DMS114 treated with DMSO at 0.1 percent for 48 hours (cell line): Measurements from ENCODE around the gene ANXA5.

Experiments
- DNase-seq: peaks from one replicate; lab custom pipeline; 2025; ENCODE audit not compliant: unreplicated experiment; lab: John Stamatoyannopoulos, UW

The ANXA5 gene

DNA sequence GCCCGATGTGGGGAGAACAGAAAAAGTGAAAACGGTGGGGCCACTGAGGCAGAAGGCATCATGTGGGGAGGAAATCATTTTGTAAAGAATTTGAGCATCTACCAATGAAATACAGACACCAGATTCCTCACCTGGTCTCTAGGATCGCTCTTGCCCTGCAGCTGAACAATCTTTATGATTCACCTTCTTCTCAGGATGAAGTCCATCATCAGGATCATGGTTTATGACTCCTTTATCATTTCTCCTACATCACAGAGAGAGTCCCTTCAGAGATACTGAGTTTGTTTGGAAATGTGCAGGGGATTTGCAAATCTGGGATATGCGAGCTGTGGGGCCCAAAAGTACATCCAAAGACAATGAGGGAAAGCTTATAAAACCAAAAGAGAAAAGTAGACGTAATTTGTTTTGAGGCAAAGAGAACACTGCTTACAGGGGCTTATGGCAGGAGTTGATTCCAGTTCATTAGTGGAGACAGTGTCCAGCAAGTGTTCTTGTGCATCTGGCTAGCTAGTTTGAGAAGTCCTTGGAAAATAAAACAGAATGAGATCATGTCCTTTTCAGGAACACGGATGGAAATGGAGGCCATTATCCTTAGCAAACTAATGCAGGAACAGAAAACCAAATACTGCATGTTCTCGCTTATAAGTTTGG lies 15.3 kb upstream of the ANXA5 start:
- DNase-seq: no peak

DNA sequence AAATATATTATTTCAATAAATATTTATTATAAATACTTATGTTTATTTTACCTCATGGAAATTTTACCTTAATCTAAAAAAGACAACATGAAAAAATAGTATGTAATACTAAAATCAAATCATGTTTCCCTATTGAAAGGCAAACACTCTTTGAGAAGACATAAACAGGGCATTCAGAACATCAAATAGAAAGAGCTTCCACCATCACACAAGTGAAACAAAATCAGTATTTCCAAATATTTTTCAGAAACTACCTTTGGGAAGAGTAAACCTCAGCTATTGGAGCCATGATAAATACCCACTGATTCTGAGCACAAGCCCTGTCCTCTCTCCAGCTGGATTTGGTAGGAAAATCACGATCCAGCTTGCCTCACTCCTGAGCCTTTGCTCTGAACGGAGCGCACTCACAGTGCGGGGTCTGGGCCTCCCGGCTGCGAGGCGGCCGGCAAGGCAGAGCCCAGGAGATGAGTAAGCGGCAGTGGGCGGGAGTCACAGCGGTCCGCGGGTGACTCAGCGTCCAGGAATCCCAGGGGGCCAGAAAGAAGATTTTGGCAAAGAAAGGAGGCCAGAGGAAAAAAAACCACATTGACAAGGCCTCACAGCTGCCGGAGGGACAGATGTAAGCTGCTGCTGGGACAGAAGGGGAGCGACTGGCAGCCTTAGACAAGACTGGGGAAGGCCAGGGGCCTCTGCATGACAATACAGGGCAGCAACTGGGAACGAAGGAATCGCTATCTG lies 14.7 kb upstream of the ANXA5 start:
- no peak for DNase-seq

DNA sequence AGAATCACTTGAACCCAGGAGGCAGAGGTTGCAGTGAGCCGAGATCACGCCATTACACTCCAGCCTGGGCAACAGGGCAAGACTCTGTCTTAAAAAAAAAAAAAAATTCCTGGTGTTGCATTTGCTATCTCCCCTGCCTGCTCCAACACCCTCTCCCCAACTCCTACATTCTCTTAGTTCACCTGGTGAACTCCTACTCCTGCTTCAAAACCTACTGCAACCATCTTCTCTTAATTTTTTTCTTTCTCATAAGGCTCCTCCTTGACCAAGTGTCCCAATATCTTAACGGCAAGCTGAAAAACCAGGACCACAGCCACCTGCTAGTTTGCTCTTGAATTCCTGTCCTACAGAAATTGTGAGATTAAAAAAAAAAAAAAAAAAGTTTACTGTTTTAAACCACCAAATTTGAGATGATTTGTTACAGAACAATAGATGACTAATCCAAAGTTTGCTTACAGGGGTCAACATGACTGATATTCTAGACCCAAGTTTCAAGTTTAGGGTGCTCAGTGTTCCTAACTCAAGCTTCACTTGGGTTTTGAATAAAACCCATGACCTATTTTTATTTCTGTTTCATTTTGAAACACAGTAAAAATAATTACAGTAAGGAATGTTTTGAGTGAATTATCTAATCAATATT lies 13.1 kb upstream of the ANXA5 start:
- DNase-seq: no peak

DNA sequence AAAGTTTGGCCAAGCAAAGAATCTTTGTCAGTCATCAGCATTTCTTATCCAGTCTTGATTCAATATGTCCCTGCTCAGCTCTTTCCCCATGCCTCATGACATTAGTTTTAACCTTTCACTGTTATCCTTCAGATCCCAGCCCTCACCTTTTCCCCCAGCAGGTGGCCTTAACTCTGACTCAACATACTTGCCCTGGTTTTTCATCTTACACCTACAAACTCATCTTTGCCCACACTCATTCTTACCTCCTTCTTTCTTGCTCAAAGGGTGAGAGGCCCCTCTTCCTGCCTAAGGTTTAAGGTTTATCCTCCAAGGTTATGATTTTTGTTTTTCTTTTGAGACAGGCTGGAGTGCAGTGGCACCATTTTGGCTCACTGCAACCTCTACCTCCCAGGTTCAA lies 10.6 kb upstream of the ANXA5 start:
- DNase-seq: no peak

DNA sequence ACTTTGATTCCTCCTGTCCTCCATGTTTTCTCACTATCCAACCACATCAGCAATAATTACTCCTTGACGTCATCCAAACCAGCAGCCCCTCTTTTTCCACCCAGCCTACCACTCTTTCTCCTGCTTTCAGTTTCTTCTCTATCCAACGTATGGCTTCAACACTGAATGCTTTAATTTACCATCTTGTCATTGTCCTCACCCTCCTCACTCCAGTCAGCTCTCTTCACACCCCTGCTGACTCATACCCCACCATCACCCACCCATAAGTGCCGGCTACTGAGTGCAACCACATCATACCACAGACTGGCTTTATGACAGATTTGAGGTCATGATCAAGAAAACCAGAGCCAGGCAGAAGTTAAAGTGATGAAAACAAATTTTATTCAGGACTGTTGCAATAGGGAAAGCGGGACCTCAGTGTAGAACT lies 9.8 kb upstream of the ANXA5 start:
- no peak for DNase-seq

DNA sequence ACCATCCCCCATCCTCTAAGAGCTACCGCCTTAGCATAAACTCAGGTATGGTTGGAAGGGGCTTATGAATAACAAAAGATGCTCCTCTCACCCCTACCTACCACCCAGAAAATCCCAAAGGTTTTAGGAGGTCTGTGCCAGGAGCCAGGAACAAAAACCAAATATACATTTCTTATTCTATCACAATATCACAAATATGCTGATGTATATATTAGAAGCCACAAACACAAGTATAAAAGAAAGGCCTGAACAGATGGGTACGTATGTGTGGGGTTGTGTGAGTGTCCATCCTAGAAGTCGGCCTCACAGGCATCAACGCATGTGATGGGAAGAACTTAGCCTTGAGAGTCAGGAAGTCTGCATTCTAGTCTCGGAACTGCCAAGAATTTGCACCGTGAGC lies 8.7 kb upstream of the ANXA5 start:
- no peak for DNase-seq

DNA sequence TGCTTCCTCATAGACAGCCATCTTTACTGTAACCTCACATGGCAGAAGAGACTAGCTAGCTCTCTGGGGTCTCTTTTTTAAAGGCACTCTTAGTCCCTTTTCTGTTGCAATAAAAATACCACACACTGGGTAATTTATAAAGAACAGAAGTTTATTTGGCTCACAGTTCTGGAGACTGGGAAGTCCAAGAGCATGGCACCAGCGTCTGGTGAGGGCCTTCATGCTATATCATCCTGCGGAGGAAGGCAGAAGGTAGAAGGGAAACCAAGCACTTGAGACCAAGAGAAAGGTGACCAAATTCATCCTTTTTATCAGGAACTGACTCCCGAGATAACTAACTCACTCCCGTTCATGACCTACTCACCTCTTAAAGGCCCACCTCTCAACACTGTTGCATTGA lies 5.4 kb upstream of the ANXA5 start:
- no peak for DNase-seq

DNA sequence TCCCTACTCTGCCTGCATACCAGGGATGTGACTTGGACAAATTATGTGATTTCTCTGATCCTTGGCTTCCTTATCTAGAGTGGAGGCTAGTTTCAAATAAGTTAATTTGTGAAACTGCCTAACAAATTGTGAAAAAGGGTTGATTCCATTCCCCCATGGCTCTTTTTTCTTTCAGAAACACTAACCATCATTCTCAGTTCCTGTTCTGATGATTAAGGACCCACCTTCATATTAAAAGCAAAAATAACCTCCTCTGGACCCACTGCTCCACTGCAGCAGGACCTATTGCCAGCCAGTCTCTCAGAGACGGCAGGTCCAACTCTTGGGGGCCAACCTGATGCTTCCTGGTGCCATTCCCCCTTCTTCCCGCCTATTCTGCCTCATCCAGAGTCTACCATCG lies 4.5 kb upstream of the ANXA5 start:
- DNase-seq: no peak

DNA sequence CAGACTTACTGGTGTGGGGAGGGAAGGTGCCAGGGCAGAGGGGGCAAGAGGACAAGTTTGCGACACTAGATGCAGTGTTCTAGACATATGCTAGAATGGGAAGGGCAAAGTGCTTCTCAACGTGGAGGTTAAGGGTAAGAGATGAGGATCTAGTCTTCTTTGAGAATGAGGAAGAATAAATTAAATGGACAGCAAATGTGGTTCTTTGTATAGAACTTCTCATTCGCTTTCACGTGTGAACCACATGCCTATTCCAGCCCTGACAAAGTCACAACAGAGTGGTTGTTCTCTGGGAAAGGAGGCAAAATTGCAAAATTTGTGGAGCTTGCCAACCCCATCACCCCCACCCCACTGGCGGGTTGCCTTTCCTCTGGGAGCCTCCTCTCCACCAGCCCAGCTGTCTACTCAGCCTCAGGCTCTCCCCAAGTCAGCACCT lies 1.5 kb upstream of the ANXA5 start:
- DNase-seq: no peak

DNA sequence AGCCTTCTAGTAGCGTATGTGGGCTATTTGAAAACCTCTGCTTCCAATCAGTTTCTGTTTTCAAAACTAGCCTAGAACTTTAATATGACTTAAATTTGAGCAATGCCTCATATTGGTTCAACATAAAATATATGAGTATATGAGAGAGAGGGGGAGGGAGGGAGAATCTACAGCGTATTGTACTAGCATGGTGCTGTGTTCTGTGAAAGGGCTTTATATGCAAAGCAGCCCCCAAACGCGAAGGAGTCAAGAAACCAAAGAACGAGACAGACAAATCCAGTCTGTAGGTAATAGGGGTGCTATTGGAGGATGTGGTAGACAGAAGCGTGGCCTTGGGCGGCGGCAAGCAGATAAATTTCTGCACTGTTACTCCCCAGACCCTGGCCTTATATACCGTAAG lies 784 bp upstream of the ANXA5 start:
- no peak for DNase-seq

DNA sequence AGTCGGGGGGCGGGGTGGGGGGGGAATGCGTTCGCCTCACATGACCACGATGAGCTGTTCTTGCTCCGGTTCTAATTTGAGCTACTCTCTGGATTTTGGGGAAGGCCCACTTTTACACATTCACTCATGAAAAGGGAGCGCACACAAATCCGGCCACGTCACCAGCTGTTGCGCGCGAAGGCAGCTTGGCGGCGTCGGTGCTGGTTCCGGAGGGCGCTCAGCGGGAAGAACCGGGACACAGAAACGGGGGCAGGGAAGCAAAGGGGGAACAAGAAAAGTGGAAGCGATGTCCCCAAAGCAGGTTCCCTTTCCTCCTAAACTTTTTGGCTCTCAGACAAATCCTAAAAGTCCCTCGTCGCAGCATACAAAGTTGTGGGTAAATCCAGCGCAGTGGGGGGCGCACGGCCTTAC lies 605 bp downstream of the ANXA5 start:
- peak; percentile 4 for DNase-seq

DNA sequence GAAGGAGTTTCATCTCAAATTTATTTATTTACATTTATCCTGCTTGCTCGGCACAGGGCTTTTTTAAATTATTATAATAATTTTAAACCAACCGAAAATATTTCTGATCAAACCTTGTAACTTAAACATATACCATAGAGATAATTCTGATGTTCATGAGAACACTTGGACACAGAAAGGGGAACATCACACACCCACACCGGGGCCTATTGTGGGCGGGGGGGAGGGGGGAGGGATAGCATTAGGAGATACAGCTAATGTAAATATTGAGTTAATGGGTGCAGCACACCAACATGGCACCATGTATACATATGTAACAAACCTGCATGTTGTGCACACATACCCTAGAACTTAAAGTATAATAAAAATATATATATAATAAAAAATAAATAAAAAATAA lies 2.9 kb downstream of the ANXA5 start:
- DNase-seq: no peak

DNA sequence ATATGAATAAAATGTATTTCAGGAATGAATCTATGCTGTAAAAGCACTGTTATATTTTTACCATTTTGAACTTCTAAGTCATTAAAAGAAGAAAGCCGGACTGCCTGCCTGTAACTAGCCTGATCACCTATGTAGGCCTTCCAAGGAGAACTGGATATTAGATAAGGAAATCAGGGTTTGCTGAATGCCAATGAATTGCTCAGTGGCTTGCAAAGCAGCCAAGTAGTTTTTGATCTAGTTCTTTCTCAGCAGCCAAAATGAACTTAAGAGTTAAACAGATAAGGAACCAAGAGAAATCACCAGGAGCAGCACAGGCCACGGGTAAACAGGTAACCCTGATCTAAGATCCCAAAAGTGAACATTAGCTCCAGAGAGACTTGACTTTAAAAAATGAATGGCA lies 3.3 kb downstream of the ANXA5 start:
- no peak for DNase-seq

DNA sequence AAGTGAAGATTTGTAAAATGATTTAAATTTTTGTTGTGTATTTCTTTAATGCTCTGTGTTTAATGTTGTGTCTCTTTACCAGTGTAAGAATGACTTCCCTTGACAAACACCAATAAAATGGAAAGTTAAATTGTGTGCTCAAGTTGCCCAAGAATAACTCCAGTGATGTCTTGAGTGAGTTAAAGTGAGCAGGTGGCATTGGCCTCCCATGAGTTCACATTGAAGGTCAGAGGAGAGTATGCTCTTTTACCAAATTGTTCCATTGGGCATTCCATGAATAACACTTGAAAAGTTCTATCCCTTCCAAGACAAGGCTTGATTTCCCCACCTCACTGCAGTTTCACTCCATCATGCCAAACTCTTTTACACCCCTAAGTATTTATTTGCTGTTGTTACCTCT lies 4.5 kb downstream of the ANXA5 start:
- no peak for DNase-seq

DNA sequence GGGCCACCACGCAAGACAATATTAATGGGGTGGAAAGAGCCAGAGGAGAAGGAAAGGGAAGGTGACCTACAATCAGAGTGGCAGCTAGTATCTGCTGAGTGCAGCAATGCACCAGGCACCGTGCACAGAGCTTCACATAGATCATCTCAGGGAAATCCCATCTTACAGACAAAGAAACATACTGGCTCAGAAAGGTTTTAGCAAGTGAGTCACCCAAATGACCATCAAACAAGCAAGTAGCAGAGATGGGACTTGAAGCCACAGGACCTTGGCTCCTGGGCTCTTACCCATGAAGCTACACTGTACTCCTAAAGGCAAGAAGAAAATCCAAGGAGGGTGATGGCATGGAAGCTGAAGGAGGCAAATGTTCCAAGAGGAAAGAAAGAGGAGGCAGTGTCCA lies 6.8 kb downstream of the ANXA5 start:
- DNase-seq: no peak

DNA sequence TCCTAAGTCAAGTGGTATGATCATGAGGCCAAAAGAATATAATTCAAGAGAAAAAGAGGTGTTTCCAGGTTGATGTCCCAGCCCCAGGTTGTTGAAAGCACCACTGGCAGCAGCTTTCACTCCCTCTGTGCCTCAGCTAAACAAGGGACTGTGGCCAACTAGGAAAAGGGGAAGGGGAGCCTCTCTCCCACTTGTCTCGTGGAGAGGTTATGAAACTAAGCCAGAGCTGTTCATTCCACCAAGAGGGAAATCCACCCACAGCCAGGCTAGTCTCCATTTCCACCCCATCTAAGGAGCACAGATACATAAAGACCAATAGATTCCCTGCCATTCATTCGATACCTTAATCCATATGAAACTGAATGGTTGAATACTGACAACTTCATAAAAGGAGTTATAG lies 8.1 kb downstream of the ANXA5 start:
- no peak for DNase-seq

DNA sequence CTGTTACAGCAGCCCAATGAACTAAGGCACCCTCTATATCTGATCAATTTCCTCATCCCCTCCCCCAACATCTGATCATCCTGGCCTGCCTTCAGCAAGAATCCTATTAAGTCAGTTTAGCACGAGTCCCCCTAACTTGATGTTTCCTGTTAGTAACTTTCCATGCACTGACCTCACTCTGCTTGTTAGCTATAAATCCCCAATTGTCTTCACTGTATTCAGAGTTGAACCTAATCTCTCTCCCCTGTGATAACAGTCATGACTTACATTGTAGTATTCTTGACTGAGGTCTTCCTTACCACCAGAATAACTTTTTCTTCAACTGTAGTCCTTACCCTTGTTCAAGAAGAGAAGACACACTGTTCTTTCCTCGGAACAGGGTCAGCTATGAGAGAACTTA lies 8.5 kb downstream of the ANXA5 start:
- DNase-seq: no peak

DNA sequence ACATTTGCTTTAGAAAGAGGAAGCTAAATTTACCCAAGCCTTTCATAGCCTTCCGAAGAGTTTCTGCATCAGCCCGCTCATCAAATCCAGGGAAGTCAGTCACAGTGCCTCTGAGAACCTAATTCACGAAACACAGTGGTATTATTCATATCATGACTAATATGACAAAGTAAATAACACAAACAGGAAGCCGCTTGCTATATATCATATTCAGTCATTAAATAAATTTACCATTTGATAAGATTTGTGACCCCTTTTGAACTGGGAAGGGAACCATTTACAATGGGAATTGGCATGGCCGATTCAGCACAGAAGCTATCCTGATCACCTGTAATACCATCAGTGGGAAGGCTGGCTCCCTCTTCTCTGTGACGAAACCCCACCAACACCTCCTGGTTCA lies 10.5 kb downstream of the ANXA5 start:
- DNase-seq: no peak

DNA sequence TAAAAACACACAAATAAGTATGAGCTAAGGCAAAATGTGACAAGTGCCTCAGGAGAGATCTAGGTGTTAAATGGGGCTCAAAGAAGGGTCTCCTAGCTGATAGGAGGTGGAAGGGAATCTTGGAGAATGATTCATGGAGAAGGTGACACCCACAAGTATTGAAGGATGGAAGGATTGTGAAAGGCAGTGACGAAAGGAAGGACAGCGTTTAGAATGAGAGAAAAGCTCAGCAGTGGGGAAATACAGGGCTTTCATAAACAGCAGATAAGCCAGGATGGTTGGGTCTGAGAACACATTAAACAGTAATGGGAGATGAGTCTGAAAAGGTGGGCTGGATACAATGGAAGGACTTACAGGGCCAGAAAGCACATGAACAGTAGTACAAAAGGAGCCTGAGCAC lies 11.5 kb downstream of the ANXA5 start:
- DNase-seq: no peak

DNA sequence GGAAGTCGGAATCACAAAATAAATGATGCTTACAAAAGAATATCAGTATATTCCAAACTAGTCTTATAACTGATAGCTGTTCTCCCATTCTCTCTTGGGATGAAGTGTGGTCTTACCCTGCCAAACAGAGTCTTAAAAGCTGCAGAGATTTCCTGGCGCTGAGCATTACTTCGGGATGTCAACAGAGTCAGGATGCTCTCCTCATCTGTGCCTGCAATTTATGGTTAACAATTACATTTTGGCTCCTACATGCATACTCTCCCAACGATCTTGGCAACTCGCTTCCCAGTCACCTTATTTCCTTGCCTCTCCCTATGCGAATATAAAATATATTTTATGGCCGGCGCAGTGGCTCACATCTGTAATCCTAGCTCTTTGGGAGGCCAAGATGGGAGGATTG lies 12.2 kb downstream of the ANXA5 start:
- no peak for DNase-seq

DNA sequence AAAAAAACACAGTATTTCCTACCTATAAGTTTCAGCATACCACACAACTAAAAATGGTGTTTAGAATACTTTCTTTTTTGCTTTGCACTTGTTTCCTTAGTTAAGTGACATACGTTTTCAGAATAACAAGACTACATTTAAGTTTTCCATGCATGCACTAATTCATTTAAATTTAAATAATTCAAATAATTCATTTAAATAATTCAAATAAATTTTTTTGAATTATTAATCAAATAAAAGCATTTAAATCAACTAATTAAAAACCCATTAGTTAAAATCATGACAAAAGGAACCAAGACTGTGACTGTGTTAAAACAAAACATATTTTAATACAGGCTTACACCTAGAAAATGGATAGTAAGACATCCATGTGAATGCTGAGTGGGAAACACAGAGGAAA lies 12.8 kb downstream of the ANXA5 start:
- no peak for DNase-seq

DNA sequence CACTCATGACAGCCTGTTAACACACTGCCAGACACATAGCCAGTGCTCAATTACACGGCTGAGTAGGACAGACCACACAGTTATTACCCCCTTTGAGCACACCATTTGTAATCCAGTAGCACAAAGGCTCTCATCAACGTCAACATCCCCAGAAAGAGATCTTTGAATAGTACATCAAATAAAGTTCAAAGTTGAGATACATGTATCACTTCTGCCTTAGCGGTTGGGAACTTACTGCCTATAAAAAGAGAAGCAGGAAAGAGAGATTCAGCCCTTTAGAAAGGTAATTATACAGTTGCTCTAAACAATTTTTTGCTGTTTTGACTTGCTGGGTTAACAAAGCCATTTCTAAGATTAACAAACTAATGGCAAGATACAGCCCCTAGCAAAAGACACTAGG lies 16.2 kb downstream of the ANXA5 start:
- DNase-seq: no peak

DNA sequence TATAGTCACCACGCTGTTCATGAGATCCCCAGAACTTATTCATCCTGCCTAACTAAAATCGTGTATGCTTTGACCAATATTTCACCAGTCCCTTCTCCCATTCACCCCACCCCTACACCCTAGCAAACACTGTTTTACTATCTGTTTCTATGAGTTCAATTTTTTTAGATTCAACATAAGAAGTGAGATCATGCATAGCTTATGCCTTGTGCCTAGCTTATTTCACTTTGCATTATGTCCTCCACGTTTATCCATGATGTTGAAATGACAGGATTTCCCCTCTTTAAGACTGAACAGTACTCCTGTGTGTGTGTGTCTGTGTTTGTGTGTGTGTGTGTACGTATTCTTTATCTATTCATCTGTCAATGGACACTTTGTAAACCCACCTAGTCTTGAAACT lies 16.8 kb downstream of the ANXA5 start:
- DNase-seq: no peak
